Purkinje cell (primary cell): ENCODE measurements around the gene S1PR1. TPM values are rescaled to one million over a fixed set of nuclear protein-coding genes. Genes with fewer than 3 reads are reported as not detected.

ENCODE experiments used
- polyA plus RNA-seq: library from polyadenylated mRNA; unstranded; fragments of >200 nt; fragmentation: Nextera tagmentation; gene quantifications from 2 replicates; pipeline ENCODE4 v1.2.1, GENCODE V29; 2014

S1PR1 gene
- polyA plus RNA-seq, result 24.9 and 36.8 TPM in 2 replicates

GRCh38 chr1:101236516-101237228 lies at the start of gene S1PR1:
Gene S1PR1 (plus strand): TSS chr1:101237019. CDS start chr1:101238985, 1,966 bp downstream.

Other genes starting within 250 kb of the S1PR1 start
- 26.5 and 52.1 TPM in 2 replicates for gene DPH5, start 211.2 kb upstream of the S1PR1 start, polyA plus RNA-seq